ENCODE results near the gene BGLAP. TPM values are rescaled to one million over a fixed set of nuclear protein-coding genes. Genes with fewer than 3 reads are reported as not detected.

Gene BGLAP
- total RNA-seq, 2 experiments from 2014 or later, result 2.2 to 2.5 TPM

DNA sequence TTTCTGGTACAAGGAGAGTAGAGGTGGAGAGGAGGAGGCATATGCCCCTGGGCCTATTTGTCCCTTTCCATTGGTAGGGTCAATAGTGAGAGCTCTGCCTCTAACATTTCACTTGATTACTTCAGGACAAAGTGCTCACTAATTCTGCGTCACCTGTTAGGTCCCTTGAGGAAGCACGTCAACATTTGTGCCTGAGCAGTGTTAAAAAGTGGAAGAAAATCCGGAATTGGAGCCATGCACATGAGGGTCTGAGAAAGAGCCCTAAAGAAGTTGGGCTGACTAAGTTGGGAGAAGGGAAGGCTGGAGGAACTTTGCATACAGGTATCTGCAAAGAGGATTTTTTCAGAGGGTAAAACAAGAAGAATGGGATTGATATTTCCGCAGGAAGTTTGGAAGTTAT lies 46.1 kb upstream of the BGLAP start:
- CTCF ChIA-PET, result interaction anchor here (1.5 to 4.7 kb wide), 2 partner anchors 29 to 99 kb away, joined by 3 to 57 read pairs; no protein-coding TSS in a partner anchor
- intact Hi-C loops (cut with micrococcal nuclease), result no loop called here

GRCh38 chr1:156196445-156196844 lies 45.5 kb upstream of the BGLAP start:
- peaks cover 77% of the 10 kb centered on the region for H3K4me1 Mint-ChIP-seq (ENCODE audit: low read depth)
- TF ChIP-seq, protein P1, sequence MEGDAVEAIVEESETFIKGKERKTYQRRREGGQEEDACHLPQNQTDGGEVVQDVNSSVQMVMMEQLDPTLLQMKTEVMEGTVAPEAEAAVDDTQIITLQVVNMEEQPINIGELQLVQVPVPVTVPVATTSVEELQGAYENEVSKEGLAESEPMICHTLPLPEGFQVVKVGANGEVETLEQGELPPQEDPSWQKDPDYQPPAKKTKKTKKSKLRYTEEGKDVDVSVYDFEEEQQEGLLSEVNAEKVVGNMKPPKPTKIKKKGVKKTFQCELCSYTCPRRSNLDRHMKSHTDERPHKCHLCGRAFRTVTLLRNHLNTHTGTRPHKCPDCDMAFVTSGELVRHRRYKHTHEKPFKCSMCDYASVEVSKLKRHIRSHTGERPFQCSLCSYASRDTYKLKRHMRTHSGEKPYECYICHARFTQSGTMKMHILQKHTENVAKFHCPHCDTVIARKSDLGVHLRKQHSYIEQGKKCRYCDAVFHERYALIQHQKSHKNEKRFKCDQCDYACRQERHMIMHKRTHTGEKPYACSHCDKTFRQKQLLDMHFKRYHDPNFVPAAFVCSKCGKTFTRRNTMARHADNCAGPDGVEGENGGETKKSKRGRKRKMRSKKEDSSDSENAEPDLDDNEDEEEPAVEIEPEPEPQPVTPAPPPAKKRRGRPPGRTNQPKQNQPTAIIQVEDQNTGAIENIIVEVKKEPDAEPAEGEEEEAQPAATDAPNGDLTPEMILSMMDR (IDR thresholded peaks at IDR 0.05), result no peak
- H3K4me3 Mint-ChIP-seq, result no peak overlapping the region
- no peak for ATAC-seq
- H3K9me3 Mint-ChIP-seq, result no peaks in the 10 kb centered on the region
- H3K27me3 Mint-ChIP-seq, result no peaks in the 10 kb centered on the region
- POLR2A ChIA-PET, result interaction anchor here (0.9 to 12.8 kb wide), 4 partner anchors 9 to 79 kb away, joined by 3 to 177 read pairs (median 34); partner anchors contain the start of gene PMF1
- DNase-seq, result no peak
- CTCF ChIA-PET, result interaction anchor here (1.7 to 4.7 kb wide), 3 partner anchors 16 to 50 kb away, joined by 6 to 57 read pairs (median 7); partner anchors contain the start of gene PMF1
- H3K36me3 Mint-ChIP-seq (ENCODE audit: low read depth), result peaks cover 56% of the 10 kb centered on the region
- H3K27ac Mint-ChIP-seq, result no peak overlapping the region
- intact Hi-C loops (cut with micrococcal nuclease), result no loop called here

More for the DNA sequence above, 46.1 kb upstream of the BGLAP start:
- H3K36me3 Mint-ChIP-seq (ENCODE audit: low read depth), result peaks cover 56% of the 10 kb centered on the region
- peaks cover 77% of the 10 kb centered on the region for H3K4me1 Mint-ChIP-seq (ENCODE audit: low read depth)
- H3K27ac Mint-ChIP-seq, result no peak overlapping the region
- POLR2A ChIA-PET, result interaction anchor here (1.4 to 12.8 kb wide), 3 partner anchors 16 to 35 kb away, joined by 3 to 177 read pairs (median 4); partner anchors contain the start of gene PMF1
- no peaks in the 10 kb centered on the region for H3K27me3 Mint-ChIP-seq
- TF ChIP-seq, protein P1 (IDR thresholded peaks at IDR 0.05), result no peak
- no peaks in the 10 kb centered on the region for H3K9me3 Mint-ChIP-seq
- H3K4me3 Mint-ChIP-seq, result no peak overlapping the region
- DNase-seq (no peak), ATAC-seq (no peak)

GRCh38 chr1:156198831-156199349 lies 43.1 kb upstream of the BGLAP start:
- H3K4me3 Mint-ChIP-seq, result no peak overlapping the region
- POLR2A ChIA-PET, result interaction anchor here (0.8 to 12.8 kb wide), 12 partner anchors 13 to 85 kb away, joined by 3 to 177 read pairs (median 4); partner anchors contain the start of genes PMF1 and TMEM79
- no peaks in the 10 kb centered on the region for H3K27me3 Mint-ChIP-seq
- intact Hi-C loops (cut with micrococcal nuclease), result no loop called here
- DNase-seq (peak; percentile 72), ATAC-seq (peak; percentile 81)
- no peak overlapping the region for H3K27ac Mint-ChIP-seq
- TF ChIP-seq, protein P1 (IDR thresholded peaks at IDR 0.05), result no peak
- no peaks in the 10 kb centered on the region for H3K9me3 Mint-ChIP-seq
- CTCF ChIA-PET, result interaction anchor here (0.7 to 4.7 kb wide), 11 partner anchors 11 to 187 kb away, joined by 3 to 57 read pairs (median 5); partner anchors contain the start of gene PMF1
- H3K4me1 Mint-ChIP-seq (ENCODE audit: low read depth), result peaks cover 60% of the 10 kb centered on the region
- H3K36me3 Mint-ChIP-seq (ENCODE audit: low read depth), result peaks cover 55% of the 10 kb centered on the region

- Mint-ChIP-seq H3K9me3 (no peaks in the 10 kb centered on the region), H3K27me3 (no peaks in the 10 kb centered on the region), H3K36me3 (ENCODE audit: low read depth) (peaks cover 48% of the 10 kb centered on the region), H3K4me1 (ENCODE audit: low read depth) (peaks cover 57% of the 10 kb centered on the region), H3K4me3 (no peak overlapping the region), H3K27ac (no peak overlapping the region)
- DNase-seq (peak; percentile 20), ATAC-seq (no peak)
- CTCF ChIA-PET, result interaction anchor here (2.0 to 4.7 kb wide), 5 partner anchors 10 to 103 kb away, joined by 6 to 57 read pairs (median 12); partner anchors contain the start of gene PMF1
- POLR2A ChIA-PET, result interaction anchor here (0.6 to 12.8 kb wide), 5 partner anchors 12 to 80 kb away, joined by 4 to 177 read pairs (median 6); partner anchors contain the start of gene PMF1
- intact Hi-C loops (cut with micrococcal nuclease), result no loop called here
- TF ChIP-seq, protein P1 (IDR thresholded peaks at IDR 0.05), result no peak
Measured at GRCh38 chr1:156200044-156200443, 41.9 kb upstream of the BGLAP start.

- ChIA-PET POLR2A (interaction anchor here (0.7 to 12.8 kb wide), 5 partner anchors 9 to 48 kb away, joined by 3 to 177 read pairs (median 3); partner anchors contain the start of gene PMF1), CTCF (interaction anchor here (2.2 kb wide), 1 partner anchor 22 kb away, joined by 9 read pairs; no protein-coding TSS in a partner anchor)
- H3K36me3 Mint-ChIP-seq (ENCODE audit: low read depth), result peaks cover 41% of the 10 kb centered on the region
- H3K27me3 Mint-ChIP-seq, result no peaks in the 10 kb centered on the region
- TF ChIP-seq, protein P1 (IDR thresholded peaks at IDR 0.05), result no peak
- DNase-seq, result no peak
- H3K27ac Mint-ChIP-seq, result no peak overlapping the region
- no peak overlapping the region for H3K4me3 Mint-ChIP-seq
- peaks cover 34% of the 10 kb centered on the region for H3K4me1 Mint-ChIP-seq (ENCODE audit: low read depth)
- ATAC-seq, result no peak
- H3K9me3 Mint-ChIP-seq, result no peaks in the 10 kb centered on the region
- intact Hi-C loops (cut with micrococcal nuclease), result no loop called here
Measured at GRCh38 chr1:156203331-156203730, 38.7 kb upstream of the BGLAP start.

All from activated CD8-positive, alpha-beta T cell treated with anti-CD3 and anti-CD28 coated beads for 36 hours (primary cell).